K562 (cell line): ENCODE data around the gene ZNF462. TPM values are rescaled to one million over a fixed set of nuclear protein-coding genes. Genes with fewer than 3 reads are reported as not detected.

Source experiments
- ATAC-seq: fragments of 200-7000 bp; cut with Tn5 transposase; 3 replicates; pipeline ENCODE4 v1.9.1; 2020; ENCODE audit warnings: moderate library complexity
- BruUV-seq: library from RNA; stranded (reverse); fragments of 400-500 nt; replicated peaks from 2 replicates; lab custom pipeline; 2021; lab: Mats Ljungman, UMichigan
- CTCF ChIA-PET: fragments of 300-600 bp; formaldehyde crosslinking; extraction: SDS; loops from one replicate; lab custom pipeline; 2021; ENCODE audit warnings: low intra/inter-chr PET ratio; lab: Yijun Ruan, JAX
- POLR2A ChIA-PET: fragments of 300-600, 350-650 bp; sonication (Branson Sonifier 250); formaldehyde crosslinking; extraction: SDS; loops from one replicate; lab custom pipeline; 2021; ENCODE audit warnings: antibody characterized with exemption, inconsistent platforms; lab: Yijun Ruan, JAX
- DNase-seq, 4 experiments: peaks; one replicate each; pipeline versions ENCODE4 v3.0.0 to v3.0.0-alpha.2; 2011 to 2018; ENCODE audit warnings: low spot score in 3 of 4, mixed read lengths in 3 of 4; ENCODE audit errors: extremely low read depth in 1 of 4
- FAIRE-seq: peaks from 2 replicates; lab custom pipeline; 2011; peaks lifted over from hg19 to GRCh38; lab: Jason Lieb, UNC
- H2AFZ ChIP-seq: 2 replicates; pipeline ENCODE4 v1.6.0; 2011; ENCODE audit warnings: low read depth, low read length, control low read depth, inconsistent platforms
- H3K27ac ChIP-seq: fragments of 200-600 bp; 3 replicates; pipeline ENCODE4 v1.8.0; 2011; ENCODE audit warnings: low read depth, mild to moderate bottlenecking, control low read depth, inconsistent platforms, low read length, moderate library complexity, mixed read lengths; ENCODE audit errors: extremely low read depth
- H3K27me3 ChIP-seq, 2 experiments: fragments of 300-600 bp in 1 of 2; 2 replicates in 1 of 2; 3 replicates in 1 of 2; pipeline versions ENCODE4 v1.6.0 to v1.8.0; 2011; ENCODE audit warnings: inconsistent platforms in 2 of 2, low read length in 2 of 2, mild to moderate bottlenecking in 1 of 2, mixed read lengths in 1 of 2, moderate library complexity in 1 of 2; ENCODE audit not compliant: control insufficient read depth in 2 of 2, insufficient read depth in 2 of 2
- H3K36me3 ChIP-seq: fragments of 300-600 bp; 3 replicates; pipeline ENCODE4 v1.8.0; 2011; ENCODE audit warnings: mild to moderate bottlenecking, low read length, inconsistent platforms; ENCODE audit not compliant: control insufficient read depth, insufficient read depth
- H3K4me1 ChIP-seq, 2 experiments: fragments of 200-600 bp in 1 of 2; replicated peaks in 1 of 2; 2 replicates in 1 of 2; 3 replicates in 1 of 2; pipeline versions ENCODE4 v1.5.1 to v1.8.0; 2011; ENCODE audit warnings: inconsistent platforms in 2 of 2, low read length in 2 of 2, mild to moderate bottlenecking in 1 of 2, mixed read lengths in 1 of 2, moderate library complexity in 1 of 2; ENCODE audit not compliant: control insufficient read depth in 2 of 2, insufficient read depth in 2 of 2
- H3K4me2 ChIP-seq: 2 replicates; pipeline ENCODE4 v1.6.1; 2011; ENCODE audit warnings: low read length, control low read depth, inconsistent platforms, mixed read lengths; ENCODE audit not compliant: insufficient read depth
- H3K4me3 ChIP-seq: fragments of 200-600 bp; sonication (generic), shearing (Covaris generic); 2 replicates; pipeline ENCODE4 v1.5.1; 2016; ENCODE audit warnings: control low read depth, inconsistent platforms
- H3K79me2 ChIP-seq: fragments of 200-600 bp; 3 replicates; pipeline ENCODE4 v1.8.0; 2011; ENCODE audit warnings: low read length, inconsistent platforms; ENCODE audit not compliant: control insufficient read depth, insufficient read depth
- H3K9ac ChIP-seq, 2 experiments: 2 replicates each; pipeline versions ENCODE4 v1.6.0 to v1.6.1; 2011; ENCODE audit warnings: low read depth in 2 of 2, low read length in 2 of 2, control low read depth in 1 of 2, inconsistent platforms in 1 of 2, mild to moderate bottlenecking in 1 of 2, mixed read lengths in 1 of 2; ENCODE audit not compliant: insufficient read depth in 1 of 2
- H3K9me1 ChIP-seq: one replicate; pipeline ENCODE4 v1.6.0; 2011; ENCODE audit warnings: inconsistent platforms, mild to moderate bottlenecking, low read length, moderate library complexity; ENCODE audit not compliant: control insufficient read depth, insufficient read depth
- H3K9me3 ChIP-seq: replicated peaks from 2 replicates; pipeline ENCODE4 v1.5.1; 2011; ENCODE audit warnings: low read depth, low read length, inconsistent platforms; ENCODE audit not compliant: control insufficient read depth, insufficient read depth
- H4K20me1 ChIP-seq: replicated peaks from 2 replicates; pipeline ENCODE4 v1.6.1; 2011; ENCODE audit warnings: low read length, inconsistent platforms, mixed read lengths; ENCODE audit not compliant: control insufficient read depth, insufficient read depth
- BACH1 ChIP-seq: fragments of 200-800 bp; sonication (Bioruptor generic); IDR thresholded peaks from 2 replicates; pipeline ENCODE4 v1.6.1; 2016; ENCODE audit warnings: missing genetic modification characterization, missing compliant biosample characterization
- BCL6 ChIP-seq: fragments of 250-450 bp; sonication (Bioruptor Pico); IDR thresholded peaks from 2 replicates; pipeline ENCODE4 v1.4.0; 2020
- ELK1 ChIP-seq: sonication (generic); formaldehyde crosslinking; IDR thresholded peaks from 2 replicates; pipeline ENCODE4 v1.8.1; 2022; ENCODE audit warnings: missing genetic modification reagents
- HDAC2 ChIP-seq: fragments of 450-650 bp; IDR thresholded peaks from 2 replicates; pipeline ENCODE4 v1.6.1; 2016; ENCODE audit warnings: mild to moderate bottlenecking
- KAT7 ChIP-seq: sonication (generic); formaldehyde crosslinking; IDR thresholded peaks from 2 replicates; pipeline ENCODE4 v1.8.0; 2022; ENCODE audit warnings: missing genetic modification reagents, mild to moderate bottlenecking, borderline replicate concordance
- MEF2D ChIP-seq: conservative IDR thresholded peaks from 2 replicates; pipeline ENCODE4 v1.6.1; 2016; ENCODE audit warnings: low read depth, missing genetic modification characterization, missing compliant biosample characterization
- NFIC ChIP-seq: fragments of 450-650 bp; IDR thresholded peaks from 2 replicates; pipeline ENCODE4 v1.6.1; 2017; ENCODE audit warnings: mild to moderate bottlenecking, inconsistent platforms
- PTRF ChIP-seq: fragments of 450-650 bp; IDR thresholded peaks from 2 replicates; pipeline ENCODE4 v1.6.1; 2016; ENCODE audit warnings: mild to moderate bottlenecking, missing genetic modification characterization, missing compliant biosample characterization
- RFX5 ChIP-seq: IDR thresholded peaks from 2 replicates; pipeline ENCODE4 v1.6.1; 2011; ENCODE audit warnings: low read depth, mild to moderate bottlenecking, improper control_type of control experiment, low read length
- RNF2 ChIP-seq: sonication (generic); IDR thresholded peaks from 2 replicates; pipeline ENCODE4 v1.6.1; 2016
- SREBF2 ChIP-seq: sonication (generic); formaldehyde crosslinking; IDR thresholded peaks from 2 replicates; pipeline ENCODE4 v1.4.0; 2020; ENCODE audit warnings: mild to moderate bottlenecking, missing genetic modification reagents
- ZBED1 ChIP-seq: IDR thresholded peaks from 2 replicates; pipeline ENCODE4 v1.6.1; 2014
- ZBTB33 ChIP-seq: sonication (generic); formaldehyde crosslinking; IDR thresholded peaks from 2 replicates; pipeline ENCODE4 v1.8.1; 2023; ENCODE audit warnings: mild to moderate bottlenecking, missing genetic modification reagents
- ZFP91 ChIP-seq: sonication (generic); formaldehyde crosslinking; IDR thresholded peaks from 2 replicates; pipeline ENCODE4 v1.8.0; 2022; ENCODE audit warnings: mild to moderate bottlenecking, missing genetic modification reagents
- ZNF146 ChIP-seq: IDR thresholded peaks from one replicate; pipeline ENCODE4 v1.6.1; 2018; ENCODE audit warnings: missing compliant biosample characterization; ENCODE audit not compliant: unreplicated experiment
- ZNF239 ChIP-seq: fragments of 250-450 bp; sonication (Bioruptor Pico); IDR thresholded peaks from 2 replicates; pipeline ENCODE4 v1.4.0; 2020; ENCODE audit warnings: mild to moderate bottlenecking
- ZNF717 ChIP-seq: fragments of 250-450 bp; sonication (Bioruptor Pico); IDR thresholded peaks from 2 replicates; pipeline ENCODE4 v1.5.0; 2021
- ZNF778 ChIP-seq: fragments of 450-650 bp; formaldehyde crosslinking; IDR thresholded peaks from 2 replicates; pipeline ENCODE4 v1.4.0; 2020; ENCODE audit warnings: mild to moderate bottlenecking, moderate library complexity
- WGBS: fragments of 100-300 bp; shearing (Covaris generic); methylation state at CpG from one replicate; pipeline ENCODE4 v1.1.6; 2016; ENCODE audit warnings: low coverage, mixed read lengths; ENCODE audit not compliant: insufficient coverage; ENCODE audit errors: missing lambda C conversion rate; 5-methylcytosine and 5-hydroxymethylcytosine counted together
- in situ Hi-C: fragments of 300-500 bp; cut with MboI; formaldehyde crosslinking; loops from 4 replicates; pipeline ENCODE4 v1.15.0; 2018; ENCODE audit warnings: inconsistent platforms, mixed read lengths
- intact Hi-C: fragments of 100-400 bp; cut with micrococcal nuclease; formaldehyde crosslinking; loops from 2 replicates; pipeline ENCODE4 v1.14.2; 2022
- polyA plus RNA-seq, 8 experiments: library from polyadenylated mRNA; depleted of rRNA in 4 of 8; stranded (reverse) in 5 of 8; unstranded in 3 of 8; fragments of >200 nt; fragmentation: Nextera tagmentation in 2 of 8; fragmentation: Illumina TruSeq in 1 of 8; extraction: Ambion mirVana in 2 of 8; extraction: Trizol in 1 of 8; gene quantifications; 2 replicates each; pipeline versions ENCODE4 v1.2.1 to v1.2.3, GENCODE V29; 2011 to 2014; ENCODE audit warnings: inconsistent platforms in 1 of 8, missing spikeins in 1 of 8
- total RNA-seq, 7 experiments: library from RNA; depleted of rRNA in 6 of 7; stranded (reverse); fragments of >200 nt in 6 of 7; fragmentation: Illumina TruSeq in 2 of 7; extraction: Trizol in 2 of 7; gene quantifications; 2 replicates each; pipeline versions ENCODE4 v1.2.1 to v1.2.3, GENCODE V29; 2011 to 2021; ENCODE audit warnings: low replicate concordance in 1 of 7
- TF ChIP-seq, protein P1 (sequence below): fragments of 450-650 bp; IDR thresholded peaks from 2 replicates; pipeline ENCODE4 v1.6.1; 2016; ENCODE audit warnings: antibody characterized with exemption

The ZNF462 gene
- total and polyA plus RNA-seq, 9 of the 15 experiments (the other 6 are each of a cell fraction or from before 2014, with no cell fraction given) = 0.20 TPM; not detected in 8

GRCh38 chr9:107005201-107005600, 142.2 kb downstream of the ZNF462 start:
- Histone ChIP-seq H2AFZ (no peak overlapping the region), H3K4me2 (no peak overlapping the region), H3K9me3 (no peaks in the 10 kb centered on the region)
- FAIRE-seq = no peak
- TF ChIP-seq BACH1 (tag) (no peak), MEF2D (tag) (no peak), BCL6 (CRISPR knock-in tag) (no peak), ZNF239 (CRISPR knock-in tag) (no peak), NFIC (no peak), ZNF778 (CRISPR knock-in tag) (no peak), HDAC2 (no peak), KAT7 (CRISPR knock-in tag) (no peak), ZFP91 (no peak), ELK1 (CRISPR knock-in tag) (no peak), SREBF2 (CRISPR knock-in tag) (no peak), RFX5 (no peak), PTRF (tag) (no peak), ZNF146 (CRISPR knock-in tag) (no peak), RNF2 (no peak), ZBTB33 (CRISPR knock-in tag) (no peak), ZNF717 (CRISPR knock-in tag) (no peak), ZBED1 (no peak)
- TF ChIP-seq, protein P1, sequence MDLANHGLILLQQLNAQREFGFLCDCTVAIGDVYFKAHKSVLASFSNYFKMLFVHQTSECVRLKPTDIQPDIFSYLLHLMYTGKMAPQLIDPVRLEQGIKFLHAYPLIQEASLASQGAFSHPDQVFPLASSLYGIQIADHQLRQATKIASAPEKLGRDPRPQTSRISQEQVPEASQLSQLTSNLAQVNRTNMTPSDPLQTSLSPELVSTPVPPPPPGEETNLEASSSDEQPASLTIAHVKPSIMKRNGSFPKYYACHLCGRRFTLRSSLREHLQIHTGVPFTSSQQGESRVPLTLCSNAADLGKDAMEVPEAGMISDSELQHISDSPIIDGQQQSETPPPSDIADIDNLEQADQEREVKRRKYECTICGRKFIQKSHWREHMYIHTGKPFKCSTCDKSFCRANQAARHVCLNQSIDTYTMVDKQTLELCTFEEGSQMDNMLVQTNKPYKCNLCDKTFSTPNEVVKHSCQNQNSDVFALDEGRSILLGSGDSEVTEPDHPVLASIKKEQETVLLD = no peak
- TF ChIP-seq, all 486 proteins: peak for 0
- in situ Hi-C loops = no loop called here
- H3K9me1 ChIP-seq = no peaks in the 10 kb centered on the region
- no peaks in the 10 kb centered on the region for H4K20me1 ChIP-seq
- ChIA-PET CTCF (no interaction called here), POLR2A (no interaction called here)
- no peaks in the 10 kb centered on the region for H3K4me1 ChIP-seq
- no TSS peak for BruUV-seq
- intact Hi-C loops = no loop called here
- no peak for ATAC-seq
- no peak overlapping the region for H3K4me3 ChIP-seq
- 0% methylated on average over 3 of the region's 3 CpGs for WGBS
- no peaks in the 10 kb centered on the region for H3K27me3 ChIP-seq
- H3K36me3 ChIP-seq = no peaks in the 10 kb centered on the region
- DNase-seq = no peak
- H3K9ac ChIP-seq = no peak overlapping the region
- H3K27ac ChIP-seq = no peak overlapping the region
- H3K79me2 ChIP-seq = no peaks in the 10 kb centered on the region
